Lower leg skin (tissue), 3 donors: Measurements from ENCODE around the gene DAB1.

Source experiments
- CTCF ChIP-seq, 3 donors: fragments of 450-650 bp; IDR thresholded peaks; one replicate each; pipeline ENCODE4 v1.5.1; 2016; ENCODE audit warnings: antibody characterized with exemption in 3 of 3, mild to moderate bottlenecking in 3 of 3, moderate library complexity in 2 of 3
- POLR2A ChIP-seq, 2 donors: fragments of 450-650 bp; IDR thresholded peaks; one replicate each; pipeline ENCODE4 v1.6.1; 2016 to 2017; ENCODE audit warnings: antibody characterized with exemption in 2 of 2, mild to moderate bottlenecking in 1 of 2, moderate library complexity in 1 of 2

- TF ChIP-seq CTCF (IDR thresholded peaks at IDR 0.05) (no peak), POLR2A (IDR thresholded peaks at IDR 0.05) (no peak)
Observed at GRCh38 chr1:57109247-57109646, 314.6 kb downstream of the DAB1 start.
